ENCODE measurements around the gene VPS13D.

Gene VPS13D

DNA sequence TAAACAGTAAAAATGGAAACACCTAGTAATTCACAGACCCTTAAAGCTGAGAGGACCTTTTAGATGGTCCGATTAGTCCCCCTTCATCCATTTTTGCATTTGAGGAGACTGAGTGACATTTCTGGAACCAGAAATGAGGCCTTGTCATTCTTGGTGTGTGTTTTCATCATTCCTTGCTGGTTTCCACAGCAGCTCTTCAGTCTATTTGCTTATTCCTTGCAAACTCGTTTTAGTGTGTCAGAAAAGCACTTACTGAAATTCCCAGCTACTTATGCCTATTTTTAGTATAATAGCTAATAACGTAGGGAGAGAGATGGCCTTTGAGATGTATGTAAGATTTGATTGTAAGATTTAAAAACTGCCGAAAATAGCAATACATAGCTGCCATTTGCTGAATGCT is 70.9 kb downstream of the VPS13D start:
- Histone ChIP-seq H2AFZ (ENCODE audit: low read length) (no peak overlapping the region), H3K9me2 (ENCODE audit: low read depth, low read length) (no peaks in the 10 kb centered on the region), H3K4me2 (ENCODE audit: low read length) (no peak overlapping the region), H3K27me3 (ENCODE audit: insufficient read depth, low read length) (no peaks in the 10 kb centered on the region), H3K9me3 (ENCODE audit: low read length) (no peaks in the 10 kb centered on the region), H3K27ac (ENCODE audit: low read depth, low read length, poor library complexity, severe bottlenecking) (no peak overlapping the region), H3K9ac (ENCODE audit: low read length) (no peak overlapping the region), H3F3A (ENCODE audit: insufficient read depth, low read length) (no peaks in the 10 kb centered on the region), H3K4me1 (ENCODE audit: insufficient read depth, low read length, severe bottlenecking) (no peaks in the 10 kb centered on the region), H4K20me1 (ENCODE audit: insufficient read depth, low read length) (no peaks in the 10 kb centered on the region), H3K36me3 (ENCODE audit: insufficient read depth, low read length) (peaks cover 8% of the 10 kb centered on the region; the same call in 1 of the 2 replicates), H3K79me2 (ENCODE audit: insufficient read depth, low read length) (no peaks in the 10 kb centered on the region), H3K4me3 (ENCODE audit: low read depth, low read length, poor library complexity, severe bottlenecking) (no peak overlapping the region)
- TF ChIP-seq, protein P1, sequence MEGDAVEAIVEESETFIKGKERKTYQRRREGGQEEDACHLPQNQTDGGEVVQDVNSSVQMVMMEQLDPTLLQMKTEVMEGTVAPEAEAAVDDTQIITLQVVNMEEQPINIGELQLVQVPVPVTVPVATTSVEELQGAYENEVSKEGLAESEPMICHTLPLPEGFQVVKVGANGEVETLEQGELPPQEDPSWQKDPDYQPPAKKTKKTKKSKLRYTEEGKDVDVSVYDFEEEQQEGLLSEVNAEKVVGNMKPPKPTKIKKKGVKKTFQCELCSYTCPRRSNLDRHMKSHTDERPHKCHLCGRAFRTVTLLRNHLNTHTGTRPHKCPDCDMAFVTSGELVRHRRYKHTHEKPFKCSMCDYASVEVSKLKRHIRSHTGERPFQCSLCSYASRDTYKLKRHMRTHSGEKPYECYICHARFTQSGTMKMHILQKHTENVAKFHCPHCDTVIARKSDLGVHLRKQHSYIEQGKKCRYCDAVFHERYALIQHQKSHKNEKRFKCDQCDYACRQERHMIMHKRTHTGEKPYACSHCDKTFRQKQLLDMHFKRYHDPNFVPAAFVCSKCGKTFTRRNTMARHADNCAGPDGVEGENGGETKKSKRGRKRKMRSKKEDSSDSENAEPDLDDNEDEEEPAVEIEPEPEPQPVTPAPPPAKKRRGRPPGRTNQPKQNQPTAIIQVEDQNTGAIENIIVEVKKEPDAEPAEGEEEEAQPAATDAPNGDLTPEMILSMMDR (IDR thresholded peaks at IDR 0.05; ENCODE audit: low read length) = no peak
- TF ChIP-seq EZH2 (IDR thresholded peaks at IDR 0.05; ENCODE audit: borderline replicate concordance, low read length) = no peak

DNA sequence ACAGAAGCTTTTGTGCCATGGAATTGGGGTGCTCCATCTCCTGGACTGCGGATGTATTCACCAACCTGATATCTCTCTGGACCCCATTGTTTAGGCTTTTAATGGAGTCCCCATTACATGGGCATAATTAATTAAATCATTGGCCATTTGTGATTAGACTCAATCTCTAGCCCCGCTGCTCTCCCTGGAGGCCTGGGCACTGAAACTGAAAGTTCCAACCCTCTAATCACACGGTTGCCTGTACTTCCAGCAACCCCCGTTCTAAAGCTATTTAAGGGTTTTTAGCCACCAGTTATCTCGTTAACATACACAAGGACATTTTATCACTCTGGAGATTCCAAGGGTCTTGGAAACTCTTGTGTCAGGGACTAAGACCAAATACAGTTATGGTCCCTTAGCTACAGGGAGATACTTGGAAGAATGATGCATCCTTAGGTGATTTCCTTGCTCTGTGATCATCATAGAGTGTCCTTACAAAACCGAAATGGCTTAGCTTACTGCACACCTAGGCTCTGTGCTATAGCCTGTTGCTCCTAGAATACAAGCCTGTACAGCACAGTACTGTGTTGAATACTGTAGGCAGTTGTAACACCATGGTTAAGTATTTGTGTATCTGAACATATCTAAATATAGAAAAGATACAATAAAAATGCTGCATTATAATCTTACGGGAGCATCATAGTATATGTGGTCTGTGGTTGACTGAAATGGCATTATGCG is 71.8 kb downstream of the VPS13D start:
- Histone ChIP-seq H2AFZ (ENCODE audit: low read length) (no peak overlapping the region), H3K4me1 (ENCODE audit: insufficient read depth, low read length, severe bottlenecking) (no peaks in the 10 kb centered on the region), H3K4me3 (ENCODE audit: low read depth, low read length, poor library complexity, severe bottlenecking) (no peak overlapping the region), H3K79me2 (ENCODE audit: insufficient read depth, low read length) (no peaks in the 10 kb centered on the region), H3K9me3 (ENCODE audit: low read length) (no peaks in the 10 kb centered on the region), H3K4me2 (ENCODE audit: low read length) (no peak overlapping the region), H3F3A (ENCODE audit: insufficient read depth, low read length) (no peaks in the 10 kb centered on the region), H3K9me2 (ENCODE audit: low read depth, low read length) (no peaks in the 10 kb centered on the region), H4K20me1 (ENCODE audit: insufficient read depth, low read length) (no peaks in the 10 kb centered on the region), H3K27me3 (ENCODE audit: insufficient read depth, low read length) (no peaks in the 10 kb centered on the region), H3K27ac (ENCODE audit: low read depth, low read length, poor library complexity, severe bottlenecking) (no peak overlapping the region), H3K9ac (ENCODE audit: low read length) (no peak overlapping the region), H3K36me3 (ENCODE audit: insufficient read depth, low read length) (peaks cover 14% of the 10 kb centered on the region)
- TF ChIP-seq EZH2 (IDR thresholded peaks at IDR 0.05; ENCODE audit: borderline replicate concordance, low read length) = no peak
- TF ChIP-seq, protein P1 (IDR thresholded peaks at IDR 0.05; ENCODE audit: low read length) = no peak

DNA sequence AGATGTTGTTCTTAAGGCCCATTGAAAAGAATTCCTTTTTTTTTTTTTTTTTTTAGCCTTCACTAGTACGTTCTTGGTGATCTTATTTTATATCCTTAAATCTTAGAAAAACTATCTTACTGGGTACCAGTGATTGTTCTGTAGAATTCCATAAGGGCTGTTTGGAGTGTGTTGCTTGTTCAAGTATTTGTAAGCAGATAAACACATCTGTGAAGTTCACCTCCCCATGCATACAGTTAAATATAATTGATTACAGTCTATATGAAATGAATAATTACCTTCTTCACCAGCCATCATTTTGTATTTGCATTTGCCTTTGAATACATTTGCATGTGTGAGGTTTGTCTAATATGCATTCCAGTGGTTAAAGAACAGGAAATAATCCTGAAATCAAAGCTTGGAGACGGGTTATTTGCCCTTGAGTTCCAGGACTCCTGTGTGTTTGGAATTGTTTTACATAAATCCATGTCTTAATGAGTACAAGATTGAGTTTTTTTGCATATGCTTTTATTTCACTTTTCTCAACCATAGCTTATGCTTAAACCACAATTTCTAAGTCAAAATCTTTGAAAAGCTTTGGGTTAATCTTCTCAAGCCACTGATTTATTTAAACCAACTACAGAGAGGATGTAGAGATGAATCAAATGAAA is 73.1 kb downstream of the VPS13D start:
- Histone ChIP-seq H3K4me3 (ENCODE audit: low read depth, low read length, poor library complexity, severe bottlenecking) (no peak overlapping the region), H3K4me1 (ENCODE audit: insufficient read depth, low read length, severe bottlenecking) (no peaks in the 10 kb centered on the region), H3K9ac (ENCODE audit: low read length) (no peak overlapping the region), H3K9me2 (ENCODE audit: low read depth, low read length) (no peaks in the 10 kb centered on the region), H4K20me1 (ENCODE audit: insufficient read depth, low read length) (no peaks in the 10 kb centered on the region), H3K4me2 (ENCODE audit: low read length) (no peak overlapping the region), H3K36me3 (ENCODE audit: insufficient read depth, low read length) (peaks cover 17% of the 10 kb centered on the region), H3K79me2 (ENCODE audit: insufficient read depth, low read length) (no peaks in the 10 kb centered on the region), H3K27me3 (ENCODE audit: insufficient read depth, low read length) (no peaks in the 10 kb centered on the region), H3K9me3 (ENCODE audit: low read length) (no peaks in the 10 kb centered on the region), H3F3A (ENCODE audit: insufficient read depth, low read length) (no peaks in the 10 kb centered on the region), H2AFZ (ENCODE audit: low read length) (no peak overlapping the region), H3K27ac (ENCODE audit: low read depth, low read length, poor library complexity, severe bottlenecking) (no peak overlapping the region)
- TF ChIP-seq, protein P1 (IDR thresholded peaks at IDR 0.05; ENCODE audit: low read length) = no peak
- no peak for TF ChIP-seq EZH2 (IDR thresholded peaks at IDR 0.05; ENCODE audit: borderline replicate concordance, low read length)
